Stimulated activated CD8-positive, alpha-beta memory T cell treated with anti-CD3 and anti-CD28 coated beads, Interleukin-15, amount 100 ng/mL, for 48 hours (primary cell): ENCODE data around the gene PPP2R5C.

Source experiments
- DNase-seq, 2 donors: peaks; one replicate each; pipeline ENCODE4 v3.0.0-alpha.2; 2020; ENCODE audit warnings: low read depth in 2 of 2

The PPP2R5C gene

GRCh38 chr14:101950100-101950499 lies 188.6 kb downstream of the PPP2R5C start:
- no peak for DNase-seq

GRCh38 chr14:101950516-101951215 lies 189.2 kb downstream of the PPP2R5C start:
- no peak for DNase-seq

- no peak for DNase-seq
These were observed 191.6 kb downstream of the PPP2R5C start for GRCh38 chr14:101953151-101953550.

GRCh38 chr14:101954501-101954900 lies 193.0 kb downstream of the PPP2R5C start:
- no peak for DNase-seq

- no peak for DNase-seq
These were observed 194.2 kb downstream of the PPP2R5C start for GRCh38 chr14:101955695-101956161.

- no peak for DNase-seq
These were observed 194.8 kb downstream of the PPP2R5C start for GRCh38 chr14:101956179-101956885.

GRCh38 chr14:101957406-101958234 lies 196.1 kb downstream of the PPP2R5C start:
- DNase-seq = no peak

- no peak for DNase-seq
These were observed 197.1 kb downstream of the PPP2R5C start for GRCh38 chr14:101958418-101959180.

- DNase-seq = no peak
These were observed 197.8 kb downstream of the PPP2R5C start for GRCh38 chr14:101959277-101959676.

- DNase-seq = no peak
These were observed 198.7 kb downstream of the PPP2R5C start for GRCh38 chr14:101960225-101960624.

GRCh38 chr14:101961011-101961721 lies 199.7 kb downstream of the PPP2R5C start:
- peak; percentile 54 to 59 for DNase-seq

GRCh38 chr14:101961746-101962502 lies 200.4 kb downstream of the PPP2R5C start:
- DNase-seq = no peak

GRCh38 chr14:101962503-101962874 lies 201.0 kb downstream of the PPP2R5C start:
- no peak for DNase-seq

- DNase-seq = no peak
These were observed 201.5 kb downstream of the PPP2R5C start for GRCh38 chr14:101963052-101963451.

GRCh38 chr14:101963656-101964296 lies 202.3 kb downstream of the PPP2R5C start:
- no peak for DNase-seq

GRCh38 chr14:101964297-101965180 lies 203.0 kb downstream of the PPP2R5C start, which contains the start of gene DYNC1H1:
DYNC1H1 (plus strand) TSS chr14:101964573; CDS start chr14:101964692, 119 bp downstream.
- DNase-seq = peak; percentile 87 to 90

GRCh38 chr14:101965181-101965544 lies 203.7 kb downstream of the PPP2R5C start:
- peak; percentile 41 to 48 for DNase-seq
